Activated CD4-positive, alpha-beta memory T cell treated with anti-CD3 and anti-CD28 coated beads for 36 hours (primary cell): Measurements from ENCODE around the gene GFOD1. TPM values are rescaled to one million over a fixed set of nuclear protein-coding genes. Genes with fewer than 3 reads are reported as not detected.
"Not testable (repeated sequence)": the region's sequence is repeated elsewhere in the genome, so short reads cannot be mapped to it uniquely, and the experiment has no call there.

Source experiments
- CTCF ChIA-PET: fragments of 350-600 bp; sonication (Branson Sonifier 250); formaldehyde crosslinking; loops from one replicate; lab custom pipeline; 2021; ENCODE audit warnings: antibody characterized with exemption, inconsistent platforms; lab: Charles Lee
- POLR2A ChIA-PET: fragments of 350-600 bp; sonication (Branson Sonifier 250); formaldehyde crosslinking; loops from one replicate; lab custom pipeline; 2021; ENCODE audit warnings: antibody characterized with exemption; lab: Charles Lee
- DNase-seq: peaks from one replicate; pipeline ENCODE4 v3.0.0-alpha.2; 2020
- H3K27ac Mint-ChIP-seq: one replicate; pipeline ENCODE4 v1.8.0; 2021; ENCODE audit warnings: mixed read lengths
- H3K27me3 Mint-ChIP-seq: one replicate; pipeline ENCODE4 v1.8.0; 2021; ENCODE audit warnings: mixed read lengths
- H3K36me3 Mint-ChIP-seq: one replicate; pipeline ENCODE4 v1.8.0; 2021; ENCODE audit warnings: mixed read lengths
- H3K4me1 Mint-ChIP-seq: one replicate; pipeline ENCODE4 v1.8.0; 2021; ENCODE audit warnings: low read depth, mixed read lengths
- H3K4me3 Mint-ChIP-seq: one replicate; pipeline ENCODE4 v1.8.0; 2021; ENCODE audit warnings: mild to moderate bottlenecking, mixed read lengths
- H3K9me3 Mint-ChIP-seq: one replicate; pipeline ENCODE4 v1.8.0; 2021; ENCODE audit warnings: mixed read lengths
- intact Hi-C: fragments of 100-400 bp; cut with micrococcal nuclease; formaldehyde crosslinking; loops from one replicate; pipeline ENCODE4 v1.15.1; 2023
- total RNA-seq, 2 experiments: library from RNA; stranded (reverse); gene quantifications; one replicate each; pipeline ENCODE4 v1.2.3, GENCODE V29; 2021

GFOD1 gene
- total RNA-seq, 2 experiments from 2014 or later = 2.3 to 2.4 TPM

DNA sequence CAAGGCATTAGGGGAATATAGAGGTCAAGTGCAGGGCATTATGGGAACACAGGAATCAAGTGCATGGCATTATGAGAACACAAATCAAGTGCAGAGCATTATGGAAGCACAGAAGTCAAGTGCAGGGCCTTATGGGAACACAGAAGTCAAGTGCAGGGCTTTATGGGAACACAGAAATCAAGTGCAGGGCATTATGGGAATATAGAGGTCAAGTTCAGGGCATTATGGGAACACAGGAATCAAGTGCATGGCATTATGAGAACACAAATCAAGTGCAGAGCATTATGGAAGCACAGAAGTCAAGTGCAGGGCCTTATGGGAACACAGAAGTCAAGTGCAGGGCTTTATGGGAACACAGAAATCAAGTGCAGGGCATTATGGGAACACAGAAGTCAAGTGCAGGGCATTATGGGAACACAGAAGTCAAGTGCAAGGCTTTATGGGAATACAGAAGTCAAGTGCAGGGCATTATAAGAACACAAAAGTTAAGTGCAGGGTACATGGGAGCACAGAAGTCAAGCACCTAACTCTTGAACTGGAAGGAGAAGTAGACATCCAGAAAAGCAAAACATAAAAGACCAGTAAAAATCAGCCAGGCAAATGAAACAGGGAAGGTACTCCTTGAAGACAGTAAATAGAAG lies 53.1 kb downstream of the GFOD1 start:
- H3K4me3 Mint-ChIP-seq, H3K36me3 Mint-ChIP-seq, intact Hi-C loops, DNase-seq, H3K27me3 Mint-ChIP-seq, H3K27ac Mint-ChIP-seq, POLR2A ChIA-PET: not testable (repeated sequence)
- CTCF ChIA-PET = interaction anchor here (1.5 kb wide), 1 partner anchor 140 kb away, joined by 3 read pairs; the partner anchor contains the start of gene SIRT5
- peaks cover 50% of the 10 kb centered on the region for H3K4me1 Mint-ChIP-seq
- H3K9me3 Mint-ChIP-seq = peaks cover 10% of the 10 kb centered on the region

DNA sequence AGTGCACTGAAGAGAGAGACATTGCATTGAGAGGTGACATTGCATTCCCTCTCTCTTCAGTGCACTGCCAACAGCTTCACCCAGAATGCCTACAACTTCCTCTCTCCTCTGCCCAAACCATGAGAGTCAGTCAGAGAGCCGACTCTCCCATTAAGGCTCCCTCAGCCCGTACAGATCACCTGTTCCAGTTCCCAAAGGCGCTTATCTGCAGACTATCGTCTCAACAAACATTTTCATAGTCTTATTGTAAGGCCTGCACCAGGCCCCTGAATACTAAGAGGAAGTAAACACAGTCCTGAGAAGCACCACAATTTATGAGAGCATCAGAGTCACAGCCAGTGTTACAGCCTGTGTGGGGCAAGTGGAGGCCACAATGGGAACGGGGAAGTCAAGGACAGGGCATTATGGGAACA lies 53.7 kb downstream of the GFOD1 start:
- CTCF ChIA-PET = no interaction called here
- Mint-ChIP-seq H3K9me3 (peaks cover 10% of the 10 kb centered on the region), H3K4me1 (peaks cover 56% of the 10 kb centered on the region), H3K36me3 (no peaks in the 10 kb centered on the region), H3K27ac (no peak overlapping the region), H3K4me3 (no peak overlapping the region), H3K27me3 (no peaks in the 10 kb centered on the region)
- intact Hi-C loops = no loop called here
- POLR2A ChIA-PET = no interaction called here
- DNase-seq = no peak

DNA sequence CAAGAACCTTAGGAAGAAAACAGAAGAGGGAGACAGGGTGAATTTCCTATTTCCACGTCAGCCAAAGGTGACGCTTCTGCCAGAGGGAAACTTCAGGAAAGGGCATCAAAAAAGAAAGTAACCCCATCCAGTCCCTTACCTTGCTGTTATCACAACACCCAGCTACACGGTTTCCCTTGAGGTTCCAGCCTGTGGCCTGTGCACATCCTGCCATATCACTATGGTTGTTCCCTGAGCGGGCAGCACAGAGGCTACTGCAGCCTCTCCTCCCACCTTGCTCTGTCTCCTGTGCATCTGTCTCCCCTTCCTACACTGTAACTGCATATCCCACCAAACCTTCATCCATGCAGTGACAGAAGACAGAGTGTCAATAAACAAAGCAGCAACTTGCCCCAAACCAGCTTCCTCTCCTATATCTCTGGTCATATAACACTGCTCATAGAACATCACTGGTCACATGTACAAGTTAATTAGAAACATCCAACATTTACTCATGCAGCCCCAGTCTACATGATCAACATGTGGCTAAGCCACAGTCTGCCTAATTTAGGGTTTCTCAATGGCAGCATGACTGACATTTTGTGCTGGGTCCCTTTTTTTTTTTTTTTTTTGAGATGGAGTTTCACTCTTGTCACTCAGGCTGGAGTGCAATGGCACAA lies 54.7 kb downstream of the GFOD1 start:
- no peak for DNase-seq
- ChIA-PET CTCF (interaction anchor here (0.8 kb wide), 1 partner anchor 22 kb away, joined by 4 read pairs; no protein-coding TSS in a partner anchor), POLR2A (no interaction called here)
- H3K27me3 Mint-ChIP-seq = no peaks in the 10 kb centered on the region
- H3K4me1 Mint-ChIP-seq = peaks cover 66% of the 10 kb centered on the region
- H3K4me3 Mint-ChIP-seq = no peak overlapping the region
- H3K36me3 Mint-ChIP-seq = no peaks in the 10 kb centered on the region
- H3K27ac Mint-ChIP-seq = peak overlapping the region; percentile 11
- intact Hi-C loops = no loop called here
- peaks cover 10% of the 10 kb centered on the region for H3K9me3 Mint-ChIP-seq

DNA sequence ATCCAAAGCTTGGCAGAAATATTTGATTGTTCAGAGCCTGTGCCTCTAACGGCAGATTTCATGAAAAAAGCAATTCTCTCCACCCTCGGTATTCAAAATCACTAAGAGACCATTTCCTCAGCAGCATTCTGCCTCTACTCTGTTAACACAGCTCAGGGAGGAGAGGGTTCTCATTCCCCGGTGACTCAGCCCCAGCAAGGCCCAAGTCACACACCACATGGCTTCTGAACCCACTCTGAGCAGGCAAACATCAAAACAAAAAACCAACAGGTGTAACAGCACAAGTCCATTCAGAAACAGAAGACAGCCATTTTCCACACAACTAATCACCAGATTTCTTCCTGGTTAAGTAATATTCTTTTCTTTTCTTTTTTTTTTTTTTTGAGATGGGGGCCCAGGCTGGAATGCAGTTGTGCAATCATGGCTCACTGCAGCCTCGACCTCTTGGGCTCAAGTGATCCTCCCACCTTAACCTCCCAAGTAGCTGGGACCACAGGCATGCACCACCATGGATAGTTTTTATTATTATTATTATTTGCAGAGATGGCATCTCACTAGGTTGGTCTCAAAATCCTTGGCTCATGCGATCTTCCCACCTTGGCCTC lies 55.4 kb downstream of the GFOD1 start:
- CTCF ChIA-PET = interaction anchor here (1.1 kb wide), 2 partner anchors 77 to 183 kb away, joined by 3 read pairs; partner anchors contain the start of gene NOL7
- intact Hi-C loops = no loop called here
- Mint-ChIP-seq H3K27ac (peak overlapping the region; percentile 57), H3K4me1 (peaks cover 70% of the 10 kb centered on the region), H3K36me3 (no peaks in the 10 kb centered on the region), H3K27me3 (no peaks in the 10 kb centered on the region), H3K4me3 (peak overlapping the region; percentile 9), H3K9me3 (peaks cover 10% of the 10 kb centered on the region)
- POLR2A ChIA-PET = interaction anchor here (1.1 to 1.2 kb wide), 2 partner anchors 22 to 104 kb away, joined by 4 to 5 read pairs; partner anchors contain the start of gene TBC1D7
- peak; percentile 67 for DNase-seq

DNA sequence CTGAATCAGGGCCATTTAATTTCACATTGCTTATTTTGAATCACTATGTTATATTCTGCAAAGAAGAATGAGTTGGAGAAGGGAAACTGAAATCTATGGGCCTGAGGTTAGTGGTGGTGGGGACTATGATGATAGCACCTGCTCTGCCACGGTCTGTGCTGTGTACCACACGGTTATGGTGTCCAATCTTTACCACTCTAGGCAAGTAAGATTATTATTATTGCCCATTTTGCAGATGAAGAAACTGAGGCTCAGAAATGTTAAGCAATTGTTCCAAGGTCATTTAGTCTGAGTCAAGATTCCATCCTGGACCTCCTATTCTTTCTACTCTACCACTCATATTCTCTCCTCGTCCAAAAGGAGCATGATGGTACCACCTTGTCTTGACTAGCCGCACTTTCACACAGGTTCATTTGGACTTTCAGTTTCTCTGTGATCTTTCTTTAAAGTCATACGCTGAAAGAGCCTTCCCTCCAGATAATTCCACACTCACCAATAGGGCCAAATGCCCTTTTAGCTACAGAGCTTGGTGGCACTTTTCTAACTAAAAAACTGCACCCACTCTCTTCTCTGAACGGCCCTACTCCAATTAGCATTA lies 56.2 kb downstream of the GFOD1 start:
- no peak for DNase-seq
- Mint-ChIP-seq H3K36me3 (no peaks in the 10 kb centered on the region), H3K27me3 (no peaks in the 10 kb centered on the region), H3K4me3 (no peak overlapping the region), H3K4me1 (peaks cover 71% of the 10 kb centered on the region), H3K9me3 (peaks cover 10% of the 10 kb centered on the region), H3K27ac (no peak overlapping the region)
- CTCF ChIA-PET = interaction anchor here (1.1 kb wide), 2 partner anchors 76 to 184 kb away, joined by 3 read pairs; partner anchors contain the start of gene NOL7
- intact Hi-C loops = no loop called here
- POLR2A ChIA-PET = interaction anchor here (1.1 to 1.2 kb wide), 2 partner anchors 23 to 104 kb away, joined by 4 to 5 read pairs; partner anchors contain the start of gene TBC1D7

DNA sequence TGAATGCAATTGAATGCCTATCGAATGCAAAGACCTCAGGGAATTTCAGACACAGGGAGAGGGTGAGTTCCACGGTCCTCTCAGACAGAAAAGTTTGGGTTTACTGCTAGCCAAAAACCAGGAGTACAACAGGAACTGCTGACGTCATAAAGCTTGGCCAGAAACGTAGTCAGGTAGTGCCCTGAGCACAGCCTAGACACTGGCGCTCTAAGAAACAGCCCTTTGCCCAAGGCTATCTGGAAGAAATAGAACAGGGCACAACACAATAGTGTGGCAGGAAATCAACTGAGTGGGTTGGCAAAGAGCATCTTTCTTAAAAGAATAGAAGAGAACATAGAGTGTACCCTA lies 58.0 kb downstream of the GFOD1 start:
- DNase-seq = no peak
- H3K27ac Mint-ChIP-seq = no peak overlapping the region
- CTCF ChIA-PET = interaction anchor here (1.0 to 2.3 kb wide), 3 partner anchors 10 to 146 kb away, joined by 5 to 12 read pairs (median 5); partner anchors contain the start of gene SIRT5
- no peaks in the 10 kb centered on the region for H3K27me3 Mint-ChIP-seq
- H3K36me3 Mint-ChIP-seq = no peaks in the 10 kb centered on the region
- intact Hi-C loops = loop anchor here (5.0 kb wide), 2 partner anchors 92 to 1113 kb away; no protein-coding TSS in a partner anchor
- POLR2A ChIA-PET = interaction anchor here (1.0 to 2.7 kb wide), 4 partner anchors 25 to 74 kb away, joined by 3 to 16 read pairs (median 3); partner anchors contain the start of gene GFOD1
- H3K9me3 Mint-ChIP-seq = peaks cover 8% of the 10 kb centered on the region
- H3K4me1 Mint-ChIP-seq = peaks cover 71% of the 10 kb centered on the region
- H3K4me3 Mint-ChIP-seq = no peak overlapping the region

DNA sequence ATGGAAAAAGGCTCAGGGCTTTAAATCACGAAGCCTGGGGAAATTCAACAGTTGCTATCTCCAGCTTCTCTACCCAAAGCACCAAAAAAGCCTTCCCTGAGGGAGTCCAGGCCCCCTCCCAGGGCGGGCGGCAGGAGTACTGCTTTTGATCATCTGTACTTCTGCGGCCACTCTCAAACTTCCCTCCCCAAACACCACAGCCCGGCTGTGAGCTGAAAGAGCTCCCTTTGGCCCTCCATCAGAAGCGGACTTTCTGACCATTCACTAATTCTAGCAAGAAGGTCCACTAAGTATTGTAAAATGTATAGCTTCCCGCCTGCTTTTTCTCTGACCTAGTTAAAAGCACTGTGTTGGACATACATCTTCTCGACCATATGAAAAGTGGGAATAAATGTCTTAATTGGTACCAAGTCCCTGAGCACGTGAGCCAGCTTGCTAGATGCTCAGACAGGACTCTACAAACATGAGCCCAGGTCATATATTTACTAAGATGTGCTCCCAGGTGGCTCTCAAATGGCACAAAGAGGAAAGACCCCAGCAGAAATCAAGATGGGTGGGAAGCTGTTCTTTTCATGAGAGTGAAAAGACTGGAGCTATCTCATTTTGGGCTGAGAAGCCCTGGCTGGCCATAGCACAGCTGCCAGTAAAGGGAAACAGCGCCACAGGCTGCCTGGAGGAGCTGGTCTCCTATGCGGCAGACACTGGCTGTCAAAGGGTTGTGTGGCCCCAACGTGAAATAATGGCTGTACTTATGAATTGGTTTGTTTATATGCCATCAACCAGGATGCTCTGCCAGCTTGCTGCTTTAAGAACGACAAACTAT lies 58.6 kb downstream of the GFOD1 start:
- Mint-ChIP-seq H3K27ac (peak overlapping the region; percentile 86), H3K4me1 (peaks cover 69% of the 10 kb centered on the region), H3K36me3 (no peaks in the 10 kb centered on the region), H3K4me3 (peak overlapping the region; percentile 53), H3K27me3 (no peaks in the 10 kb centered on the region), H3K9me3 (peaks cover 2% of the 10 kb centered on the region)
- CTCF ChIA-PET = interaction anchor here (0.6 to 2.3 kb wide), 8 partner anchors 9 to 187 kb away, joined by 3 to 12 read pairs (median 3); partner anchors contain the start of genes NOL7 and SIRT5
- peak; percentile 28 for DNase-seq
- POLR2A ChIA-PET = interaction anchor here (1.0 to 3.0 kb wide), 6 partner anchors 26 to 146 kb away, joined by 3 to 16 read pairs (median 3); partner anchors contain the start of genes GFOD1 and SIRT5
- intact Hi-C loops = loop anchor here (1.0 to 5.0 kb wide), 8 partner anchors 26 to 1114 kb away; no protein-coding TSS in a partner anchor

DNA sequence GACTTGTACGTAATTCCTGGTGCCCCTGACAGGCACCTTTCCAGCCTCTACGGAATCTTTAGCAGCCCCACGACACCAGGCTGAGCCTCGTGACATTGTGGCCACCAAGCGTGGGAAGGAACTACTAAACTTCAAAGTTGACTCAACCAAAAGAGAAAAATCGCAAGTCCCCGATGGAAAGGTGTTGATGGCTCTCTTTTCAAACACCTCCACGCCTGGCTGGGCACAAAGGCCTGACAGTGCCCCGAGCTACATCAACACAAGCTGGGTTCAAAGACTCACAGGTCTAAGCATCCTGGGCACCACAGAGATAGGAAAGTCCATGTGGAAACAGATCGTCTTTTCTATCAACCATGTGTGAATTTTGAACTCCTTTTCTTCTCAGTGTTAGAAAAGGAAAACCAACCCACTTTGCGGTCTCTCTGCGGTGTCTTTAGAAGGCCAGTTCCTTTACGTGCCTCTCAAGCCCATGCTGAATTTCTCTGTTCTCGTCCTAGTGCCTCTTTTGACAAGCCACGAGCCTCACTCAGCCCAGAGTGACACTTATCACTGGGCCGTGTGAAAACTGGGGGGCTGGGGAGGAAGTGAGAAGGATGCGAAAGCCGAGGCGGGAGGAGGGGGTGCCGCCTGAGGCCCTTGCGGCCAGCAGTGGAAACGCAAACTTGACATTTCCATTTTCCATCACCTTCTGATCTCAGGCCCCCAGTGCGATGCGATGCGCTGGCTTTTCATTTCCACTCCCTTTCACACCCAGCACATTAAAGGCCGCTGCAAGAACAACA lies 59.4 kb downstream of the GFOD1 start:
- H3K4me3 Mint-ChIP-seq = peak overlapping the region; percentile 53
- no peaks in the 10 kb centered on the region for H3K9me3 Mint-ChIP-seq
- H3K36me3 Mint-ChIP-seq = no peaks in the 10 kb centered on the region
- no peaks in the 10 kb centered on the region for H3K27me3 Mint-ChIP-seq
- ChIA-PET POLR2A (interaction anchor here (1.0 to 3.0 kb wide), 6 partner anchors 26 to 147 kb away, joined by 3 to 16 read pairs (median 4); partner anchors contain the start of genes GFOD1 and SIRT5), CTCF (interaction anchor here (0.6 to 2.3 kb wide), 10 partner anchors 10 to 335 kb away, joined by 3 to 12 read pairs (median 3); partner anchors contain the start of genes NOL7 and SIRT5)
- intact Hi-C loops = loop anchor here (1.0 to 5.0 kb wide), 9 partner anchors 26 to 1114 kb away; no protein-coding TSS in a partner anchor
- peak overlapping the region; percentile 86 for H3K27ac Mint-ChIP-seq
- DNase-seq = peak; percentile 88
- peaks cover 66% of the 10 kb centered on the region for H3K4me1 Mint-ChIP-seq

DNA sequence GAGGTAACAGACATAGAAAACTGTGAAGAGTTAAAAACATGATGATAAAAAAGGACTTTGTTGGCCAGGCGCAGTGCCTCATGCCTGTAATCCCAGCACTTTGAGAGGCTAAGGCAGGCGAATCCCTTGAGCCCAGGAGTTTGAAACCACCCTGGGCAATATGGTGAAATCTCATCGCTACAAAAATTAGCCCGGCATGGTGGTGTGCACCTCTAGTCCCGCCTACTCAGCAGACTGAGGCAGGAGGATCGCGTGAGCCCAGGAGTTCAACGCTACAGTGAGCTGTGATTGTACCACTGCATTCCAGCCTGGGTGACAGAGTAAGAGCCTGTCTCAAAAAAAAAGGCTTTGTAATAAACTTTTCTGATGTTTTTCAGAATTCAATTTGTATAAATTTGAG lies 60.1 kb downstream of the GFOD1 start:
- CTCF ChIA-PET = interaction anchor here (0.7 to 2.3 kb wide), 4 partner anchors 59 to 335 kb away, joined by 3 to 12 read pairs (median 3); partner anchors contain the start of gene SIRT5

More for the DNA sequence above, 60.1 kb downstream of the GFOD1 start:
- DNase-seq = peak; percentile 27
- no peaks in the 10 kb centered on the region for H3K36me3 Mint-ChIP-seq
- no peaks in the 10 kb centered on the region for H3K27me3 Mint-ChIP-seq
- no peak overlapping the region for H3K4me3 Mint-ChIP-seq
- H3K9me3 Mint-ChIP-seq = no peaks in the 10 kb centered on the region
- intact Hi-C loops = loop anchor here (1.0 to 5.0 kb wide), 3 partner anchors 90 to 1115 kb away; no protein-coding TSS in a partner anchor
- peaks cover 60% of the 10 kb centered on the region for H3K4me1 Mint-ChIP-seq
- no peak overlapping the region for H3K27ac Mint-ChIP-seq
- POLR2A ChIA-PET = interaction anchor here (1.3 to 3.0 kb wide), 4 partner anchors 27 to 148 kb away, joined by 3 to 16 read pairs (median 10); partner anchors contain the start of gene SIRT5
